ENCODE results near the gene SLC39A11. TPM values are rescaled to one million over a fixed set of nuclear protein-coding genes. Genes with fewer than 3 reads are reported as not detected.
A peak's percentile ranks its signal among the peaks of the same experiment; 100 is the strongest.

Gene SLC39A11
- total and polyA plus RNA-seq, 4 donors = 9.3 to 49.3 (median 24.7) TPM

DNA sequence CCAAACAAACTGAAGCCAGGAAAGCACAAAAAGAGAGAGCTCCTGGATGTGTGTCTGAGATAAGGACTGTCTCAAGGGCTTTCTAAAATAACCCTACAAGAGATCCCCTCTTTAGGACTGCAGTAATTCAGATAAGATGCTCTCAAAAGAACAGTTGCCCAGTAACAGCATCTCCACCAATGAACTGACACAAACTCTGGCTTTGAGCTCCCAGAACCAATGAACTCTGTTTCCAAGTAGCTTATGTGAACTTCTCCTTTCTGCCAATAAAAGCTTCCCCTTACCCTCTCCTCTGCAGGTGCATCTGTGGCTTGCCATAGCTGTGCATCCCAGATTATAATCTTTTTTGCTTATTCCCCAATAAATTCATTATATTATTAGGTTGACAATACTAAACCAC is 421.5 kb downstream of the SLC39A11 start:
- no peak for DNase-seq
- Histone ChIP-seq H3K9me3 (ENCODE audit: control insufficient read depth in 4 of 4, insufficient read depth in 3 of 4, low read length in 3 of 4) (peaks cover 0 to 2% (median 0%) of the 10 kb centered on the region in 4 donors), H3K36me3 (ENCODE audit: control insufficient read depth in 4 of 4, insufficient read depth in 4 of 4, low read length in 4 of 4) (no peaks in the 10 kb centered on the region), H3K27ac (ENCODE audit: low read depth in 1 of 2, low read length in 1 of 2) (no peak overlapping the region), H3K4me3 (no peak overlapping the region), H3K9ac (ENCODE audit: insufficient read depth in 1 of 2, low read length in 2 of 2) (no peak overlapping the region), H3K4me1 (ENCODE audit: control insufficient read depth in 5 of 5, insufficient read depth in 5 of 5, low read length in 5 of 5) (peaks cover 0 to 9% (median 0%) of the 10 kb centered on the region in 5 donors), H3K27me3 (ENCODE audit: control insufficient read depth in 3 of 3, insufficient read depth in 3 of 3, low read length in 2 of 3) (no peaks in the 10 kb centered on the region)
- no peak for ATAC-seq (ENCODE audit: insufficient read depth, low FRiP score)
- no peak for TF ChIP-seq CTCF (IDR thresholded peaks at IDR 0.05; ENCODE audit: control extremely low read depth, extremely low read depth)

DNA sequence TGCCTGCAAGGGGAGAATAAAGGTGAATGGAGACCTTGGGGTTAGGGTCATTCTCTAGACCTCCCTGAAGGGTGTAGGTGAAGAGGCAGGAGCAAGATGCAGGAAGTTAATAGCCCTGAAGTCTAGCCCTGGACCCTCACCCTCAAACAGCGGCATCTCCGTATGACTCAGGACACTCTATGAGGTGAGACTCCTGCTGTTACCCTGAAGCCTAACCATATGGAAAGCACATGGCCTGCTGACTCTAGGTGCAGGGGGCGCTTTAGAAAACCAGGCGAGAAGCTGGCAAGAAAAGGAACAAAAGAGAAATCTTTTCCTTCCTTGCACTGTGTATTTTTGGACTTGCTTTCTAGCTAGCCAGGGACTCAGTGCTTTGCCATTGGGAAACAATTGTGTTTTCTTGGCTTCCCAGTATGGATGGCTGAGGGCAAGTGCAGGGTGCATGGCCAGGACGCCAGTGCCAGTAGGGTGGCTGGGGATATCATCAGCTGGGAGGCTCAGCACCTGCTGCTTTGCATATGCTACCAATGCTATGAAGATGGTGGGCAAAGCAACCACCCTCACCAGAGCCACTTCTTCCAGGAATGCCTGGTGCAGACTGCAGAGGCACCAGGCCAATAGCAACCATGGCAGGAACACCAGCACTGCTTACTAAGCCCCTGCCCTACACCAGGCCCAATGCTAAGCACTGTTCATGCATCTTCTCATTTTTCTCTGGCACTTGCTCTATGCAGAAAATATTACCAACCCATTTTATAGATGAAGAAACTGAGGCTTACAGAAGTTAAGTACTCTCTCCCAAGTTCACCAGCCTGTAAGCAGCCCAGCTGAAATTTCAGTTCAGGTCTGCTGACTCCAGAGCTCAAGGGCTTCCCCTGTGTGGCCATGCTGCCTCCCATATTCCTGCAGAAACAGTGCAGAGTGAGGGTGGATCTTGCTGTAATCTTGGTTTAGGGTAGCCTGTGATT is 425.1 kb downstream of the SLC39A11 start:
- peaks cover 0 to 2% (median 0%) of the 10 kb centered on the region in 4 donors for H3K9me3 ChIP-seq (ENCODE audit: control insufficient read depth in 4 of 4, insufficient read depth in 3 of 4, low read length in 3 of 4)
- no peak overlapping the region for H3K9ac ChIP-seq (ENCODE audit: insufficient read depth in 1 of 2, low read length in 2 of 2)
- WGBS, 2 donors = 94 to 95% methylated on average over 5 of the region's 5 CpGs
- no peak overlapping the region for H3K27ac ChIP-seq (ENCODE audit: low read depth in 1 of 2, low read length in 1 of 2)
- peaks cover 0 to 9% (median 0%) of the 10 kb centered on the region in 5 donors for H3K4me1 ChIP-seq (ENCODE audit: control insufficient read depth in 5 of 5, insufficient read depth in 5 of 5, low read length in 5 of 5)
- DNase-seq = no peak
- no peaks in the 10 kb centered on the region for H3K27me3 ChIP-seq (ENCODE audit: control insufficient read depth in 3 of 3, insufficient read depth in 3 of 3, low read length in 2 of 3)
- no peak for TF ChIP-seq CTCF (IDR thresholded peaks at IDR 0.05; ENCODE audit: control extremely low read depth, extremely low read depth)
- no peak for ATAC-seq (ENCODE audit: insufficient read depth, low FRiP score)
- no peak overlapping the region for H3K4me3 ChIP-seq
- H3K36me3 ChIP-seq (ENCODE audit: control insufficient read depth in 4 of 4, insufficient read depth in 4 of 4, low read length in 4 of 4) = no peaks in the 10 kb centered on the region

DNA sequence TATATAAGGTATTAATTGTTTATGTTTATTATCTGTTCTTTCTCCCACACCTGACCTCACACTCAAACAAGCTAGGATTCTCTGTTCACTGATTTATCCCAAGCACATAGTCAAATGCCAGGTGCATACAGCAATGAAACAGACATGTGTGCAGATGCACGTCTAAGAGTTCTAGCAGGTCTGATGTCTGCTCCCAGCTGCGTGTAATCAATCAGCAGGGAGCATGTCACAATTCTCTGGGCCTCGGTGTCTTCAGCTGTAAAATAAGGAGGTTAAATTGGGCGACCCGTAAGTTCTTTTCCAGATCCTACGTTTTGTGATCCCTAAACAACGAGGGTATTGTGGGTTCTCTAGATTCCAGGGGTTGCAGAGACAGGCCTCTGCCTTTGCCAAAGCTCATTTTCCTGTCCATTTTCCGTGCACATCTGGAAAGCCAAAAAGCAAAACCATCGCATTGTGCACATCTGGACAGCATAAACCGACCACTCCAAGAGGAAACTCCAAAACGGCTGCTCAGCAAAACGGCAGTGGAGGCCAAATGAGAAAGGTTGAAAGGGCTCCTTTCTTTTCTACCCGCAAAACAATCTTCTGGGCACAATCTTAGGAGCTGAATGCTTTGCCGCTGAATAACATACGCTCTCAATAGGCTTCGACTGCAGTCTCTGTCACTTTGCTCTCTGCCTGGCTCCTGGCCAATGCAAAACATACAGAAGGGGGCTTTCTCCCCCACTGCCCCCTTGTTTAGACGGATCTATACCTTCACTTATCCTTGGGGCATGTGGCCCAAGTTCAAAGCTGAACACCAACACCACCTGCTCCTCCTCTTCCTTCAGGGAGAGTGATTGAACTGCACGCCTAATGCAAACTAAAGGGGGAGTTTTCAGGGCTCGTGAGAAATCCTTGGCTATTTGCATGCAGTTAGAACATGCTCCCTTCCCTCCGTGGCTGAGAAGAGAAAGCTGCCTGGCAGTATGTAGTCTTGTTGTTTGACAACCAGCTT is 426.3 kb downstream of the SLC39A11 start:
- ATAC-seq (ENCODE audit: insufficient read depth, low FRiP score) (no peak), DNase-seq (peak; percentile 17 to 82 (median 57))
- Histone ChIP-seq H3K4me1 (ENCODE audit: control insufficient read depth in 5 of 5, insufficient read depth in 5 of 5, low read length in 5 of 5) (peaks cover 0 to 9% (median 0%) of the 10 kb centered on the region in 5 donors), H3K4me3 (no peak overlapping the region), H3K9ac (ENCODE audit: insufficient read depth in 1 of 2, low read length in 2 of 2) (no peak overlapping the region), H3K27ac (ENCODE audit: low read depth in 1 of 2, low read length in 1 of 2) (no peak overlapping the region), H3K9me3 (ENCODE audit: control insufficient read depth in 4 of 4, insufficient read depth in 3 of 4, low read length in 3 of 4) (peaks cover 0 to 2% (median 0%) of the 10 kb centered on the region in 4 donors), H3K27me3 (ENCODE audit: control insufficient read depth in 3 of 3, insufficient read depth in 3 of 3, low read length in 2 of 3) (no peaks in the 10 kb centered on the region), H3K36me3 (ENCODE audit: control insufficient read depth in 4 of 4, insufficient read depth in 4 of 4, low read length in 4 of 4) (no peaks in the 10 kb centered on the region)
- 74 to 81% methylated on average over 20 of the region's 20 CpGs for WGBS, 2 donors
- no peak for TF ChIP-seq CTCF (IDR thresholded peaks at IDR 0.05; ENCODE audit: control extremely low read depth, extremely low read depth)

All from lung (tissue), 12 donors.